K562 (cell line): ENCODE results near the gene UNC5C. TPM values are rescaled to one million over a fixed set of nuclear protein-coding genes. Genes with fewer than 3 reads are reported as not detected.

Experiments
- REST ChIP-seq, 2 experiments: fragments of 450-650 bp; formaldehyde crosslinking in 1 of 2; IDR thresholded peaks; 2 replicates each; pipeline versions ENCODE4 v1.4.0 to v1.6.1; 2014 to 2020; ENCODE audit warnings: mild to moderate bottlenecking in 2 of 2, borderline replicate concordance in 1 of 2, low read depth in 1 of 2
- polyA plus RNA-seq, 8 experiments: library from polyadenylated mRNA; depleted of rRNA in 4 of 8; stranded (reverse) in 5 of 8; unstranded in 3 of 8; fragments of >200 nt; fragmentation: Nextera tagmentation in 2 of 8; fragmentation: Illumina TruSeq in 1 of 8; extraction: Ambion mirVana in 2 of 8; extraction: Trizol in 1 of 8; gene quantifications; 2 replicates each; pipeline versions ENCODE4 v1.2.1 to v1.2.3, GENCODE V29; 2011 to 2014; ENCODE audit warnings: inconsistent platforms in 1 of 8, missing spikeins in 1 of 8
- total RNA-seq, 7 experiments: library from RNA; depleted of rRNA in 6 of 7; stranded (reverse); fragments of >200 nt in 6 of 7; fragmentation: Illumina TruSeq in 2 of 7; extraction: Trizol in 2 of 7; gene quantifications; 2 replicates each; pipeline versions ENCODE4 v1.2.1 to v1.2.3, GENCODE V29; 2011 to 2021; ENCODE audit warnings: low replicate concordance in 1 of 7

The UNC5C gene
- total and polyA plus RNA-seq, 9 of the 15 experiments (the other 6 are each of a cell fraction or from before 2014, with no cell fraction given) = under 0.01 to 0.10 (median 0.03) TPM; not detected in 1

GRCh38 chr4:95238554-95238953, 310.2 kb downstream of the UNC5C start (continued):
- no peak for TF ChIP-seq REST (IDR thresholded peaks at IDR 0.05; ENCODE audit: borderline replicate concordance)
- TF ChIP-seq REST (CRISPR knock-in tag; IDR thresholded peaks at IDR 0.05; ENCODE audit: low read depth) = no peak
